Activated naive CD8-positive, alpha-beta T cell treated with anti-CD3 and anti-CD28 coated beads, Interleukin-2, amount 10 ng/mL, durations not matched to agents 7 days and 5 days (primary cell): Measurements from ENCODE around the gene MAN1C1. TPM values are rescaled to one million over a fixed set of nuclear protein-coding genes. Genes with fewer than 3 reads are reported as not detected.

Experiments
- ATAC-seq: fragments of 150-1000 bp; cut with Tn5 transposase; one replicate; pipeline ENCODE4 v1.10.0; 2021; ENCODE audit warnings: low read depth, moderate library complexity
- POLR2A ChIA-PET: fragments of 350-600 bp; sonication (Branson Sonifier 250); formaldehyde crosslinking; loops from one replicate; lab custom pipeline; 2021; ENCODE audit warnings: antibody characterized with exemption; lab: Charles Lee
- DNase-seq: peaks from one replicate; pipeline ENCODE4 v3.0.0; 2021
- H3K27ac Mint-ChIP-seq: one replicate; pipeline ENCODE4 v1.8.0; 2022; ENCODE audit warnings: mild to moderate bottlenecking, mixed read lengths
- H3K27me3 Mint-ChIP-seq: one replicate; pipeline ENCODE4 v1.8.0; 2022; ENCODE audit warnings: mild to moderate bottlenecking, moderate library complexity, mixed read lengths
- H3K36me3 Mint-ChIP-seq: one replicate; pipeline ENCODE4 v1.8.0; 2021; ENCODE audit warnings: mild to moderate bottlenecking, mixed read lengths
- H3K4me1 Mint-ChIP-seq: one replicate; pipeline ENCODE4 v1.8.0; 2021; ENCODE audit warnings: mixed read lengths
- H3K4me3 Mint-ChIP-seq: one replicate; pipeline ENCODE4 v1.8.0; 2022; ENCODE audit warnings: mild to moderate bottlenecking, moderate library complexity, mixed read lengths
- H3K9me3 Mint-ChIP-seq: one replicate; pipeline ENCODE4 v1.8.0; 2021; ENCODE audit warnings: mixed read lengths
- total RNA-seq, 2 experiments: library from RNA; stranded (reverse); gene quantifications; one replicate each; pipeline ENCODE4 v1.2.3, GENCODE V29; 2021

MAN1C1 gene
- 10 to 100 TPM; 20.5 to 20.9 TPM for total RNA-seq

- H3K4me1 Mint-ChIP-seq = peaks cover 49% of the 10 kb centered on the region
- ATAC-seq = peak; percentile 73
- H3K4me3 Mint-ChIP-seq = peak within 1 kb of the TSS; percentile 74
- peaks cover 9% of the 10 kb centered on the region for H3K36me3 Mint-ChIP-seq
- peak within 1 kb of the TSS; percentile 54 for H3K27ac Mint-ChIP-seq
- POLR2A ChIA-PET = interaction anchor here (1.0 to 1.4 kb wide), 2 partner anchors 16 to 51 kb away, joined by 5 to 7 read pairs; no protein-coding TSS in a partner anchor
- H3K27me3 Mint-ChIP-seq = peaks cover 22% of the 10 kb centered on the region
- peak; percentile 96 for DNase-seq
- H3K9me3 Mint-ChIP-seq = no peaks in the 10 kb centered on the region
Observed at GRCh38 chr1:25616095-25616986, at the start of gene MAN1C1. Gene MAN1C1, plus strand, starts transcription at chr1:25616791. Its CDS starts 1,007 bp downstream, at chr1:25617798.

- Mint-ChIP-seq H3K27me3 (no peaks in the 10 kb centered on the region), H3K9me3 (no peaks in the 10 kb centered on the region), H3K4me3 (no peak overlapping the region), H3K4me1 (peaks cover 54% of the 10 kb centered on the region), H3K36me3 (peaks cover 7% of the 10 kb centered on the region), H3K27ac (peak overlapping the region; percentile 80)
- POLR2A ChIA-PET = interaction anchor here (1.7 kb wide), 1 partner anchor 24 kb away, joined by 4 read pairs; the partner anchor contains the start of gene LDLRAP1
- ATAC-seq (no peak), DNase-seq (no peak)
Observed at GRCh38 chr1:25567710-25568089, 48.9 kb upstream of the MAN1C1 start.

- H3K27ac Mint-ChIP-seq = peak overlapping the region; percentile 80
- no peak for DNase-seq
- H3K9me3 Mint-ChIP-seq = no peaks in the 10 kb centered on the region
- POLR2A ChIA-PET = no interaction called here
- H3K27me3 Mint-ChIP-seq = no peaks in the 10 kb centered on the region
- H3K4me1 Mint-ChIP-seq = peaks cover 51% of the 10 kb centered on the region
- ATAC-seq = no peak
- H3K36me3 Mint-ChIP-seq = peaks cover 7% of the 10 kb centered on the region
- H3K4me3 Mint-ChIP-seq = no peak overlapping the region
Observed at GRCh38 chr1:25568090-25568833, 48.3 kb upstream of the MAN1C1 start.

GRCh38 chr1:25568834-25569596 is 47.6 kb upstream of the MAN1C1 start:
- ATAC-seq (no peak), DNase-seq (no peak)
- Mint-ChIP-seq H3K9me3 (no peaks in the 10 kb centered on the region), H3K27me3 (no peaks in the 10 kb centered on the region), H3K4me1 (peaks cover 49% of the 10 kb centered on the region), H3K36me3 (peaks cover 5% of the 10 kb centered on the region), H3K27ac (no peak overlapping the region), H3K4me3 (no peak overlapping the region)
- POLR2A ChIA-PET = no interaction called here

GRCh38 chr1:25569597-25570396 is 46.8 kb upstream of the MAN1C1 start:
- no peak overlapping the region for H3K4me3 Mint-ChIP-seq
- H3K27me3 Mint-ChIP-seq = no peaks in the 10 kb centered on the region
- H3K4me1 Mint-ChIP-seq = peaks cover 42% of the 10 kb centered on the region
- ATAC-seq (no peak), DNase-seq (no peak)
- H3K9me3 Mint-ChIP-seq = no peaks in the 10 kb centered on the region
- POLR2A ChIA-PET = no interaction called here
- H3K27ac Mint-ChIP-seq = no peak overlapping the region
- H3K36me3 Mint-ChIP-seq = peaks cover 2% of the 10 kb centered on the region

GRCh38 chr1:25570798-25571521 is 45.6 kb upstream of the MAN1C1 start:
- peaks cover 32% of the 10 kb centered on the region for H3K4me1 Mint-ChIP-seq
- H3K27ac Mint-ChIP-seq = no peak overlapping the region
- DNase-seq = no peak
- no peak overlapping the region for H3K4me3 Mint-ChIP-seq
- ATAC-seq = no peak
- no peaks in the 10 kb centered on the region for H3K9me3 Mint-ChIP-seq
- POLR2A ChIA-PET = no interaction called here
- no peaks in the 10 kb centered on the region for H3K27me3 Mint-ChIP-seq
- H3K36me3 Mint-ChIP-seq = peaks cover 2% of the 10 kb centered on the region

- ATAC-seq (no peak), DNase-seq (no peak)
- no peak overlapping the region for H3K27ac Mint-ChIP-seq
- no peak overlapping the region for H3K4me3 Mint-ChIP-seq
- POLR2A ChIA-PET = interaction anchor here (1.2 kb wide), 1 partner anchor 27 kb away, joined by 4 read pairs; no protein-coding TSS in a partner anchor
- H3K27me3 Mint-ChIP-seq = no peaks in the 10 kb centered on the region
- peaks cover 26% of the 10 kb centered on the region for H3K4me1 Mint-ChIP-seq
- H3K36me3 Mint-ChIP-seq = no peaks in the 10 kb centered on the region
- H3K9me3 Mint-ChIP-seq = no peaks in the 10 kb centered on the region
Observed at GRCh38 chr1:25571522-25571970, 45.0 kb upstream of the MAN1C1 start.

GRCh38 chr1:25572107-25572506 is 44.5 kb upstream of the MAN1C1 start:
- Mint-ChIP-seq H3K9me3 (no peaks in the 10 kb centered on the region), H3K27me3 (no peaks in the 10 kb centered on the region), H3K36me3 (no peaks in the 10 kb centered on the region), H3K4me3 (no peak overlapping the region), H3K4me1 (peaks cover 22% of the 10 kb centered on the region), H3K27ac (no peak overlapping the region)
- ATAC-seq = no peak
- DNase-seq = no peak
- POLR2A ChIA-PET = interaction anchor here (1.2 kb wide), 1 partner anchor 26 kb away, joined by 4 read pairs; no protein-coding TSS in a partner anchor

GRCh38 chr1:25572708-25573590 is 43.6 kb upstream of the MAN1C1 start:
- Mint-ChIP-seq H3K36me3 (no peaks in the 10 kb centered on the region), H3K9me3 (no peaks in the 10 kb centered on the region), H3K4me3 (no peak overlapping the region), H3K27ac (no peak overlapping the region), H3K27me3 (no peaks in the 10 kb centered on the region), H3K4me1 (peaks cover 18% of the 10 kb centered on the region)
- ATAC-seq (peak; percentile 64), DNase-seq (peak; percentile 64)
- POLR2A ChIA-PET = interaction anchor here (1.2 kb wide), 1 partner anchor 26 kb away, joined by 4 read pairs; no protein-coding TSS in a partner anchor

- Mint-ChIP-seq H3K27me3 (no peaks in the 10 kb centered on the region), H3K9me3 (no peaks in the 10 kb centered on the region), H3K4me3 (no peak overlapping the region), H3K36me3 (no peaks in the 10 kb centered on the region), H3K4me1 (peaks cover 13% of the 10 kb centered on the region), H3K27ac (no peak overlapping the region)
- ATAC-seq = no peak
- POLR2A ChIA-PET = no interaction called here
- DNase-seq = no peak
Observed at GRCh38 chr1:25573591-25573930, 43.0 kb upstream of the MAN1C1 start.

- Mint-ChIP-seq H3K4me3 (no peak overlapping the region), H3K4me1 (peaks cover 9% of the 10 kb centered on the region), H3K9me3 (no peaks in the 10 kb centered on the region), H3K27ac (no peak overlapping the region), H3K27me3 (no peaks in the 10 kb centered on the region), H3K36me3 (no peaks in the 10 kb centered on the region)
- DNase-seq (no peak), ATAC-seq (no peak)
- POLR2A ChIA-PET = no interaction called here
Observed at GRCh38 chr1:25573961-25574360, 42.6 kb upstream of the MAN1C1 start.
